ENCODE results near the gene POU2F1. TPM values are rescaled to one million over a fixed set of nuclear protein-coding genes. Genes with fewer than 3 reads are reported as not detected.

Gene POU2F1
- total and polyA plus RNA-seq, 8 donors = 1.2 to 36.2 (median 7.7) TPM

- no peak overlapping the region for H3K27ac ChIP-seq
- no peaks in the 10 kb centered on the region for H3K36me3 ChIP-seq
- H3K9me3 ChIP-seq = no peaks in the 10 kb centered on the region
- peaks cover 0 to 6% (median 0%) of the 10 kb centered on the region in 3 donors for H3K27me3 ChIP-seq
- TF ChIP-seq POLR2AphosphoS5 (IDR thresholded peaks at IDR 0.05) (no peak), CTCF (IDR thresholded peaks at IDR 0.05) (no peak), POLR2A (IDR thresholded peaks at IDR 0.05) (no peak), EP300 (IDR thresholded peaks at IDR 0.05) (no peak)
- 68 to 92% (median 86%) methylated on average over 5 of the region's 5 CpGs for WGBS, 5 donors
- H3K4me3 ChIP-seq = no peak overlapping the region
- intact Hi-C loops (cut with DNase I; ENCODE audit: low total_unique reads) = no loop called here
- no peak for DNase-seq
- H3K4me1 ChIP-seq = peaks cover 4 to 29% (median 15%) of the 10 kb centered on the region in 4 donors
Observed at GRCh38 chr1:167450843-167451242, 230.2 kb downstream of the POU2F1 start.

GRCh38 chr1:167452483-167452882 is 231.8 kb downstream of the POU2F1 start:
- no peaks in the 10 kb centered on the region for H3K9me3 ChIP-seq
- no peak overlapping the region for H3K4me3 ChIP-seq
- intact Hi-C loops (cut with DNase I; ENCODE audit: low total_unique reads) = no loop called here
- WGBS, 5 donors = 88 to 94% (median 90%) methylated on average over 7 to 8 of the region's 8 CpGs
- H3K27ac ChIP-seq = no peak overlapping the region
- peaks cover 4 to 31% (median 17%) of the 10 kb centered on the region in 4 donors for H3K4me1 ChIP-seq
- DNase-seq = no peak
- TF ChIP-seq POLR2AphosphoS5 (IDR thresholded peaks at IDR 0.05) = no peak
- no peak for TF ChIP-seq CTCF (IDR thresholded peaks at IDR 0.05)
- TF ChIP-seq EP300 (IDR thresholded peaks at IDR 0.05) = no peak
- TF ChIP-seq POLR2A (IDR thresholded peaks at IDR 0.05) = no peak
- no peaks in the 10 kb centered on the region for H3K36me3 ChIP-seq
- H3K27me3 ChIP-seq = no peaks in the 10 kb centered on the region

- peak in 1 of 2 donors; percentile 56 for DNase-seq
- Histone ChIP-seq H3K9me3 (no peaks in the 10 kb centered on the region), H3K27me3 (no peaks in the 10 kb centered on the region), H3K4me3 (no peak overlapping the region), H3K4me1 (peaks cover 4 to 25% (median 16%) of the 10 kb centered on the region in 4 donors), H3K27ac (no peak overlapping the region), H3K36me3 (no peaks in the 10 kb centered on the region)
- intact Hi-C loops (cut with DNase I; ENCODE audit: low total_unique reads) = no loop called here
- whole genome bisulfite sequencing, 5 donors = 42 to 70% (median 49%) methylated on average over 6 of the region's 6 CpGs
- TF ChIP-seq POLR2A (IDR thresholded peaks at IDR 0.05) (no peak), EP300 (IDR thresholded peaks at IDR 0.05) (no peak), CTCF (IDR thresholded peaks at IDR 0.05) (no peak), POLR2AphosphoS5 (IDR thresholded peaks at IDR 0.05) (no peak)
Observed at GRCh38 chr1:167453123-167453522, 232.4 kb downstream of the POU2F1 start.

- Histone ChIP-seq H3K36me3 (no peaks in the 10 kb centered on the region), H3K9me3 (no peaks in the 10 kb centered on the region), H3K4me1 (peaks cover 4 to 20% (median 16%) of the 10 kb centered on the region in 4 donors), H3K27ac (peak overlapping the region; percentile 76 to 89 (median 86)), H3K27me3 (no peaks in the 10 kb centered on the region), H3K4me3 (peak overlapping the region; percentile 60 to 77 (median 72))
- WGBS, 5 donors = 28 to 36% (median 29%) methylated on average over 17 to 19 of the region's 19 CpGs
- no peak for DNase-seq
- TF ChIP-seq EP300 (IDR thresholded peaks at IDR 0.05) (no peak), POLR2AphosphoS5 (IDR thresholded peaks at IDR 0.05) (no peak), CTCF (IDR thresholded peaks at IDR 0.05) (no peak), POLR2A (IDR thresholded peaks at IDR 0.05) (no peak)
- intact Hi-C loops (cut with DNase I; ENCODE audit: low total_unique reads) = no loop called here
Observed at GRCh38 chr1:167454304-167454893, 233.7 kb downstream of the POU2F1 start.

Measured in stomach (tissue), 9 donors.